Raji (cell line): ENCODE results near the gene LPAR1.

ENCODE experiments used
- POLR2A ChIP-seq: IDR thresholded peaks from 2 replicates; pipeline ENCODE4 v1.6.1; 2011; ENCODE audit warnings: low read depth, low read length, control low read depth; ENCODE audit not compliant: insufficient read depth

The LPAR1 gene

GRCh38 chr9:110926828-110927487 is 111.3 kb downstream of the LPAR1 start:
- TF ChIP-seq POLR2A, result no peak

- no peak for TF ChIP-seq POLR2A
Observed at GRCh38 chr9:110923601-110924000, 114.7 kb downstream of the LPAR1 start.

DNA sequence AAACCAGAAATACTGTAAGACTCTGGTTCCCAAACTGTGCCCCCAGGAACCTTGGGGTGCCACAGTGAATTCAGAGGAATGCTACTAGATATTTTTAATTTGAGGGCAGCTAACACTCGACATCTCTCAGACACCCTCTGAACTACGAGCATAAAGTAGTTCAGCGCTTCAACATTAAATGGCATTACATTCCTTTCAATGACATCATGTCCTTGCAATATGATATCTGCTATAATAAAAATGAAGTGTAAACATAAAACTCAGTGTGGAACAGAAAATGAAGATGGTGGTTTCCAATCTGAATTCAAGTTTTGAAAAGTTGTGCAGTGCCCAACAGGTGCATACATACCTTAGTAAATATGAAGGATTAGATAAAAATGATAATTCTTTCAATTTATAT is 116.1 kb downstream of the LPAR1 start:
- TF ChIP-seq POLR2A, result no peak

DNA sequence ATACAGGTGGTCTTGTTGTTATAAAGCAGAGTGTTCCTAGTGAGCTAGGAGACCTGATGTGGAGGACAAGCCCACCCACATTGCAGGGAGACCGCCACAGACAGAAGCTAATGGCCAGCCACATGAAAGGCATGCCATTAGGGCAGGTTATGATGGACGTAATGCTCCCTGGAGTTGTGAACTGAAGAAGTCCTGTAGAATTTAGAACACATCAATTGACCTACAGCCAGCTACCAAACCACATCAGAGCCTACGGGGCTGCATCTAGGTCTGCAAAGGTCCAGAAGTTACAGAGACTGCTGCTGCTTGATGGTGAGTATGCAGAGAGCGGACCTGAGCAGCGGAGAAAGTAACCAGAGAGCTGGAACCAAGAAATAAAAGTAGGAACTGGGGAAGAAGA is 116.6 kb downstream of the LPAR1 start:
- no peak for TF ChIP-seq POLR2A

DNA sequence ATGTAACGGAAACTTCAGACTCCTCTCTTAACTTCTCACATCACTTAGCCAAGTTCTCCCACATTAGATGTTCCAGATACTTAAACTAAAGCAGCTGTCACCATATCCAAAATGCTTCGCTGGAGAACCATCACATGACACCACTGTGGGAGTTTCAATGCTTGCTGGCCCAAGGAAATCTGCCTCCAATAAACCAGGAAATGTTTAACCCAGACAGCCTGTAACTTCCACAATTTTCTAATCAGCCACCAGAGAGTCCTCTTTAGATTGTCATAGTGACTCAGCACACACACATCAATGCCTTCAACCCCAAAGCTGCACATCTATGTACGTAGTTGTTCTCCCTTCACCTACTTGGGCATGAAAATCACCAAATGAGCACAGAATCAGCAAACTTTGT is 118.7 kb downstream of the LPAR1 start:
- TF ChIP-seq POLR2A, result no peak

DNA sequence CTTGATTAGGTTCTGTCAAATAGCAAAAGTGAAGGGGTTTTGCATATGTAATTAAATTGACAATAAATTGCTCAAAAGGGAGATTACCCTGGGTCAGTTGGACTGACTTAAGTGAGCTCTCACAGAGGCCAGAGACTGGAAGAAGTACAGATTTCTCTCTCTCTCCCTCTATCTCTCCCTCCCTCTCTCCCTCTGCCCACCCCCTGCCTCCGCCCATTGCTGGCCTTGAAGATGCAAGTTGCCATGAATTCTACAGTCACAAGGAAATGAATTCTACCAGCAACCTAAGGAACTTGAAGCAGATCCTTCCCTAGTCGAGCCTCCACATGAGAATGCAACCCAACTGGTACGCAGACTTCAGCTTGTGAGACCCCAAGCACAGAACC is 119.2 kb downstream of the LPAR1 start:
- no peak for TF ChIP-seq POLR2A

DNA sequence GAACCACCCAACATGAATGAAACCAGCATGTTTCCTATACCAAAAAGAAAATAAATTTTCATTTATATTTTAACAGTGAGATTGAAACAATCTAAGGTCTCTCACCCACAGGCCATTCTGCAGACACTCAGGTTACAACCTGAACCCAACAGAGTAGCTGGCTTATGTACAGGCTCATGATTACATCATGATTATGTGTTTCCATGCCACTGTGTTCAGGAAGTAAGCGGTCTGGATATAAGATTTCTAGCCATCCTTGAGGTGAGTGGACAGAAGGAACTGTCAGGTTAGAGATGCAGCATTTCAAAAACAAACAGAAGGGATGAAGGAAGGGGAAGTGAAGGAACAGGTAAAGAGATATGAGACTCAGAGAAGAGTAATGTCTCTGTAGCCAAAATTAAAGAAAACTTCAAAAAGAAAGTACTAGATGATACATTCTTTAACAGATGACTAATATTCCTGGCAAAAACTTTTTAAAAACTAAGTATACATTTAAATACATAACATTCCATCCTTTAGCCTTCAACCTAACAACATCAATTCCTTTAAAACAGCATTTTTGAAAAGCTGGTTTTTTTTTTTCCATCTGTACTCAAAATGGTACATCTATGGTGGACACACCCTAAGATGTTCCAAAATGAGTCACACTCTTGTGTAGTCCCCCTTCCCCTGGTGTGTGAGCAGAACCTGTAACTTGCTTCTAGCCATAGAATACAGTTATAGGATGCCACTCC is 119.8 kb downstream of the LPAR1 start:
- no peak for TF ChIP-seq POLR2A

GRCh38 chr9:110916403-110916802 is 121.9 kb downstream of the LPAR1 start:
- TF ChIP-seq POLR2A, result no peak

GRCh38 chr9:110912419-110913291 is 125.6 kb downstream of the LPAR1 start:
- no peak for TF ChIP-seq POLR2A

GRCh38 chr9:110911659-110912418 is 126.4 kb downstream of the LPAR1 start:
- no peak for TF ChIP-seq POLR2A

DNA sequence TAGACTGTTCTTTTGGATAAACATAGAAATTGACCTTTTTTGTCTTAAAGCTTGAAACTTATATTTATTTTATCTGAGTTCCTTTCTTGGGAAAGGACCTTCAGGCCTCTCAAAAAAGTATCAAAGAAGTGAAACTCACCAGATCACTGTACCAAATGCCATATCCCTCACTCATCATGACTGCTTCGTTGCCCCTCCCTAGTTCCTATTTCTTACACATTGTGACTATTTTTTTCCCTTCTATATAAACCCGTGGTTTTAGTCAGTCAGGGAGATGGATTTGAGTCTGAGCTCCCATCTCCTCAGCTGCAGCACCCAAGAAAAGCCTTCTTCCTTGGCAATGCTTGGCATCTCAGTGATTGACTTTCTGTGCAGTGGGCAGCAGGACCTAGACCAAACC is 129.4 kb downstream of the LPAR1 start:
- no peak for TF ChIP-seq POLR2A

GRCh38 chr9:110900917-110901316 is 137.4 kb downstream of the LPAR1 start:
- TF ChIP-seq POLR2A, result no peak

DNA sequence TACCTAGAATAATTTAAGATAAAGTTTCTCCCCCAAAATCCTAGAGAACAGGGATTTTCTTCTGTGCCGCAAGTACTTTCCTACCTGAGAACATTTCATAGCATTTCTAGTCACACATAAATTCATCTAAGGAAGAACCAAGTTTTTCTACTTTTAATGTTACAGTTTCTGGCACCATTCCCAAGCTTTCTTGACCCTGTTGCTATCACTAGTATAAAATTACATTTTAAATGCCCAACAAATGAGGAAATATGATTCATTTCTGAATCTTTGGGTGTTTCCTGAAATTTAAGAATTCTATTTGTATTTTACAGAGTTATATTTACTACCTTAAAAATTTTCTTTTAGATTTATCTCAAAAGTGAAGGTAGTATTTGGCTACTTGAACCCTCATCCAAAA is 137.8 kb downstream of the LPAR1 start:
- no peak for TF ChIP-seq POLR2A

DNA sequence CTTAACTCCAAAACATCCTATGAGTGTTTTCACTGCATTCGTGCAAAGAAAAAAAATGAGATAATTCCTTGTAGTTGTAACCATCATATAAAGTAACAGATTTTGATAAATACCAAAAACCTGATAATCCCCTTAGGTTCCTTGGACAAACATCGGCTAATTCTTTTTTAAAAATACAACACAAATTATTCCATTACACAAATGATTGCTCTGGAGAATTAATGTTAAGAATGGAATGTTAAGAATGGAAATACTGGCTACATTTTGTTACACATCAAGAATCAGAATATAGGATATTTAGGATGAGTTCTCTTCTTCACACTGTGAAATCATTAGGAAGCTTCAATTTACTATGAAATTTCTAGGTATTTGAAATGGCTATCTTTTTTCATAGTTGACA is 139.4 kb downstream of the LPAR1 start:
- TF ChIP-seq POLR2A, result no peak

DNA sequence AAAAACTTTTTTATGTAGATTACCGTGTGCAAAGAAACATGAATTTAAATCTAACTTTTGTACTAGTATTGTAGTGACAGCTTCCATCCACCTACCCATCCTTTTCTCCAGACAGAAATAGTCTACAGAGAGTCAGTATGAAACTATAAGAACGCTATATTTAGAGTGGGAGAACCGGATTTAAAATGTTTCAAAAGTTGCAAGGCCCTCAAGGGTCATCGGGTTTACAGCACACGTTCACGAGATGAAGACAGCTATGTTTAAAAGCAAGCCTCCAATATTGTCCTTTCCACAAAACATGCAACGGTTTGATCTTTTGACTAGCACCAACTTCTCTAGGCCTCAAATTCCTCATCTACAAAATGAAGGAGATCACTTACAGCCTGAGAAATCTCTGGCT is 139.9 kb downstream of the LPAR1 start:
- TF ChIP-seq POLR2A, result no peak
